Spleen (tissue), 11 donors: Measurements from ENCODE around the gene TMEM114. TPM values are rescaled to one million over a fixed set of nuclear protein-coding genes. Genes with fewer than 3 reads are reported as not detected.
"Not testable (repeated sequence)": the region's sequence is repeated elsewhere in the genome, so short reads cannot be mapped to it uniquely, and the experiment has no call there.

Experiments used
- DNase-seq: peaks from one replicate; pipeline ENCODE4 v3.0.0-alpha.2; 2020
- H3K27ac ChIP-seq, 8 donors: fragments of 200-600 bp; sonication (generic) in 7 of 8; 1 replicate in 4 of 8; 2 replicates in 4 of 8; pipeline versions ENCODE4 v1.5.0 to v1.8.0; 2016 to 2021; ENCODE audit warnings: inconsistent platforms in 4 of 8, mild to moderate bottlenecking in 4 of 8, moderate library complexity in 1 of 8
- H3K27me3 ChIP-seq, 7 donors: fragments of 200-600 bp; sonication (generic) in 6 of 7; replicated peaks in 1 of 7; 1 replicate in 4 of 7; 2 replicates in 3 of 7; pipeline versions ENCODE4 v1.5.0 to v1.8.0; 2016 to 2021; ENCODE audit warnings: inconsistent platforms in 3 of 7, mild to moderate bottlenecking in 1 of 7
- H3K36me3 ChIP-seq, 6 donors: fragments of 200-600 bp; sonication (generic) in 5 of 6; 1 replicate in 4 of 6; 2 replicates in 2 of 6; pipeline versions ENCODE4 v1.5.0 to v1.8.0; 2016 to 2021; ENCODE audit warnings: inconsistent platforms in 2 of 6
- H3K4me1 ChIP-seq, 6 donors: fragments of 200-600 bp; sonication (generic) in 5 of 6; 1 replicate in 3 of 6; 2 replicates in 3 of 6; pipeline versions ENCODE4 v1.5.0 to v1.8.0; 2016 to 2021; ENCODE audit warnings: inconsistent platforms in 3 of 6
- H3K4me3 ChIP-seq, 8 donors: fragments of 200-600 bp; sonication (generic) in 7 of 8; 1 replicate in 4 of 8; 2 replicates in 4 of 8; pipeline versions ENCODE4 v1.5.0 to v1.8.0; 2016 to 2021; ENCODE audit warnings: inconsistent platforms in 4 of 8, mild to moderate bottlenecking in 4 of 8, moderate library complexity in 2 of 8
- H3K9me3 ChIP-seq, 8 donors: fragments of 200-600 bp; sonication (generic) in 7 of 8; 1 replicate in 4 of 8; 2 replicates in 4 of 8; pipeline versions ENCODE4 v1.5.0 to v1.8.0; 2016 to 2021; ENCODE audit warnings: inconsistent platforms in 4 of 8
- POLR2A ChIP-seq, 3 donors: fragments of 450-650 bp; IDR thresholded peaks; one replicate each; pipeline ENCODE4 v1.5.1; 2017; ENCODE audit warnings: antibody characterized with exemption in 3 of 3, mild to moderate bottlenecking in 1 of 3
- POLR2AphosphoS5 ChIP-seq, 3 donors: sonication (generic); formaldehyde crosslinking; IDR thresholded peaks; one replicate each; pipeline ENCODE4 v1.5.1; 2017; ENCODE audit warnings: antibody characterized with exemption in 3 of 3
- WGBS, 5 donors: extraction: QIAGEN DNeasy Blood & Tissue Kit in 3 of 5; methylation state at CpG; one replicate each; pipeline versions ENCODE4 v1.1.5 to v1.1.7; 2013 to 2018; 5-methylcytosine and 5-hydroxymethylcytosine counted together
- intact Hi-C: fragments of 100-400 bp; cut with DNase I; formaldehyde crosslinking; loops from one replicate; pipeline ENCODE4 v1.15.0; 2023; ENCODE audit warnings: low total_unique reads
- polyA plus RNA-seq, 3 donors: library from polyadenylated mRNA; stranded (reverse); fragments of 200-250 nt; gene quantifications; one replicate each; pipeline ENCODE4 v1.2.1, GENCODE V29; 2013
- total RNA-seq, 7 donors: library from RNA; depleted of rRNA in 3 of 7; stranded (reverse); fragments of >200 nt in 3 of 7; fragmentation: NEBNext Ultra II Directional in 4 of 7; extraction: Animal tissue kit (Norgen Biotek cat#: 25700) in 4 of 7; gene quantifications; one replicate each; pipeline versions ENCODE4 v1.1.0 to v1.2.1, GENCODE V29; 2016 to 2021
- TF ChIP-seq, protein P1 (sequence below), 11 experiments: fragments of 200-600 bp in 7 of 11; fragments of 450-650 bp in 4 of 11; sonication (generic) in 4 of 11; IDR thresholded peaks in 8 of 11; conservative IDR thresholded peaks in 3 of 11; 1 replicate in 7 of 11; 2 replicates in 4 of 11; pipeline versions ENCODE4 v1.4.0 to v1.8.0; 2016 to 2021; ENCODE audit warnings: antibody characterized with exemption in 11 of 11, inconsistent platforms in 4 of 11, mild to moderate bottlenecking in 1 of 11
- donor health status: healthy with polysubstance abuse.
- donor health status: DM: no; HTN: no; CAD: no; lungs with moderate emphysema.
- donor health status: DM: no; HTN: no; CAD: no.
- donor health status: Bipolar disorder and iron deficiency.
- donor health status: healthy.
- donor health status: DM: no; HTN: no; CAD: no.
- donor health status: DM: yes; HTN: yes; CAD: no.

Gene TMEM114
- total and polyA plus RNA-seq, 10 donors, result not detected

GRCh38 chr16:8572063-8572918, 18.0 kb downstream of the TMEM114 start:
- Histone ChIP-seq H3K9me3 (no peaks in the 10 kb centered on the region), H3K4me3 (no peak overlapping the region), H3K4me1 (peaks cover 0 to 8% (median 4%) of the 10 kb centered on the region in 6 donors), H3K27me3 (peaks cover 0 to 67% (median 7%) of the 10 kb centered on the region in 7 donors), H3K36me3 (no peaks in the 10 kb centered on the region), H3K27ac (no peak overlapping the region)
- 68 to 81% (median 77%) methylated on average over 9 to 11 of the region's 11 CpGs for WGBS, 5 donors
- intact Hi-C loops, result no loop called here
- no peak for DNase-seq
- TF ChIP-seq, protein P1, sequence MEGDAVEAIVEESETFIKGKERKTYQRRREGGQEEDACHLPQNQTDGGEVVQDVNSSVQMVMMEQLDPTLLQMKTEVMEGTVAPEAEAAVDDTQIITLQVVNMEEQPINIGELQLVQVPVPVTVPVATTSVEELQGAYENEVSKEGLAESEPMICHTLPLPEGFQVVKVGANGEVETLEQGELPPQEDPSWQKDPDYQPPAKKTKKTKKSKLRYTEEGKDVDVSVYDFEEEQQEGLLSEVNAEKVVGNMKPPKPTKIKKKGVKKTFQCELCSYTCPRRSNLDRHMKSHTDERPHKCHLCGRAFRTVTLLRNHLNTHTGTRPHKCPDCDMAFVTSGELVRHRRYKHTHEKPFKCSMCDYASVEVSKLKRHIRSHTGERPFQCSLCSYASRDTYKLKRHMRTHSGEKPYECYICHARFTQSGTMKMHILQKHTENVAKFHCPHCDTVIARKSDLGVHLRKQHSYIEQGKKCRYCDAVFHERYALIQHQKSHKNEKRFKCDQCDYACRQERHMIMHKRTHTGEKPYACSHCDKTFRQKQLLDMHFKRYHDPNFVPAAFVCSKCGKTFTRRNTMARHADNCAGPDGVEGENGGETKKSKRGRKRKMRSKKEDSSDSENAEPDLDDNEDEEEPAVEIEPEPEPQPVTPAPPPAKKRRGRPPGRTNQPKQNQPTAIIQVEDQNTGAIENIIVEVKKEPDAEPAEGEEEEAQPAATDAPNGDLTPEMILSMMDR (IDR thresholded peaks at IDR 0.05 in 8 of 11, conservative IDR thresholded peaks at IDR 0.05 in 3 of 11), result no peak
- TF ChIP-seq POLR2AphosphoS5 (IDR thresholded peaks at IDR 0.05) (no peak), POLR2A (IDR thresholded peaks at IDR 0.05) (no peak)

DNA sequence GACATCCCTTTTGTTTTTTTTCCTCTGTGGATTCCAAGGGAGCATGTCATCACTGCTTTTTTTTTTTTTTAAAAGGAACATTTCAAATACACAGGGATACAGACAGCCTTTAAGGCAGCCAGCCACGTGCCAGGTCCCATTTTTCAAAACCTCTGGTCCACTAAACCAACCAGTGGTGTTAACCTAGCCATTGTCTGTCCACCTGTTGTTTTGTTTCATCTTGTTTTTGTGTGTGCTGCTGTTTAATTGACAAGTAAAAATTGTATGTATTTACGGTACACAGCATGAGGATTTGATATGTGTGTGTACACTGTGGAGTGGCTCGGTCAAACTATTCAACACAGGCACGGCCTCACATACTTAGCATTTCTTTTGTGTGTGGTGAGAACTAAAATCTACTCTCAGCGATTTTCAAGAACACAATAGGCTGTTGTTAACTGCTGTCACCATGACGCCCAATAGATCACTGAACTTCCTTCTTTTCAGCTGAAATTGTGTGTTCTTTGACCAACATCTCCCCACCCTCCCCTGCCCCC, 19.2 kb downstream of the TMEM114 start:
- Histone ChIP-seq H3K27me3 (peaks cover 0 to 63% (median 7%) of the 10 kb centered on the region in 7 donors), H3K4me3 (no peak overlapping the region), H3K4me1 (peaks cover 0 to 8% (median 4%) of the 10 kb centered on the region in 6 donors), H3K27ac (no peak overlapping the region), H3K36me3 (no peaks in the 10 kb centered on the region), H3K9me3 (no peaks in the 10 kb centered on the region)
- TF ChIP-seq POLR2AphosphoS5 (IDR thresholded peaks at IDR 0.05) (no peak), POLR2A (IDR thresholded peaks at IDR 0.05) (no peak)
- TF ChIP-seq, protein P1 (IDR thresholded peaks at IDR 0.05 in 8 of 11, conservative IDR thresholded peaks at IDR 0.05 in 3 of 11), result no peak
- 17 to 32% (median 26%) methylated on average over 6 of the region's 6 CpGs for WGBS, 5 donors
- DNase-seq, result no peak
- intact Hi-C loops, result no loop called here

- H3K4me1 ChIP-seq, H3K27ac ChIP-seq, DNase-seq, H3K36me3 ChIP-seq, H3K4me3 ChIP-seq, intact Hi-C loops, H3K9me3 ChIP-seq: not testable (repeated sequence)
- 76 to 80% (median 80%) methylated on average over 12 of the region's 12 CpGs for WGBS, 5 donors
- peaks cover 0 to 62% (median 7%) of the 10 kb centered on the region in 7 donors for H3K27me3 ChIP-seq
These were observed 19.9 kb downstream of the TMEM114 start for GRCh38 chr16:8570393-8570792.

GRCh38 chr16:8569650-8570346, 20.5 kb downstream of the TMEM114 start:
- no peak overlapping the region for H3K4me3 ChIP-seq
- intact Hi-C loops, result loop anchor here (5.0 to 10.0 kb wide), 2 partner anchors 313 to 435 kb away; partner anchors contain the start of gene LITAFD
- H3K9me3 ChIP-seq, result no peaks in the 10 kb centered on the region
- H3K4me1 ChIP-seq, result peaks cover 0 to 8% (median 4%) of the 10 kb centered on the region in 6 donors
- peak; percentile 75 for DNase-seq
- H3K27ac ChIP-seq, result no peak overlapping the region
- TF ChIP-seq, protein P1 (IDR thresholded peaks at IDR 0.05 in 8 of 11, conservative IDR thresholded peaks at IDR 0.05 in 3 of 11), result no peak
- TF ChIP-seq POLR2A (IDR thresholded peaks at IDR 0.05) (no peak), POLR2AphosphoS5 (IDR thresholded peaks at IDR 0.05) (no peak)
- 44 to 69% (median 55%) methylated on average over 17 to 35 of the region's 35 CpGs for WGBS, 5 donors
- peaks cover 0 to 56% (median 7%) of the 10 kb centered on the region in 7 donors for H3K27me3 ChIP-seq
- H3K36me3 ChIP-seq, result no peaks in the 10 kb centered on the region
